ENCODE results near the gene PHC1.

DNA sequence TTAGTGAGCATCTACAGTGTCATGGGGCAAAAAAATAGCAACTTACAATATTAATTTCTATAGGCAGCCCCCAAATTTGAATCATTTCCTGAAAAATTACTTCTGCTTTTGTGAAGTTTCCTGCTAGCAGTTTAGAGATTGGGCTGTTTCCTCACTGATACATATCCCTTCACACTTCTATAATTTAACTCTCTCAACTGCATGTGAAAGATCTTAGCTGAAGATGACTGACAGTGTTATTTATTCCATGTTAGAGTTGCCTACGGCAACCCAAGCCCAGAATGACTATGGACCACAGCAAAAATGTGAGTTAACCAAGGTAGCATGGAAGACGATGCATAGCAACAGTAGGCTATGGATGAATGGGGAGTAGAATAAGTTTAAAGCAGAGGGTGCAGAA is 75.1 kb downstream of the PHC1 start, which contains the start of gene KLRG1:
- no peak for TF ChIP-seq POLR2A (IDR thresholded peaks at IDR 0.05)
- TF ChIP-seq, protein P1, sequence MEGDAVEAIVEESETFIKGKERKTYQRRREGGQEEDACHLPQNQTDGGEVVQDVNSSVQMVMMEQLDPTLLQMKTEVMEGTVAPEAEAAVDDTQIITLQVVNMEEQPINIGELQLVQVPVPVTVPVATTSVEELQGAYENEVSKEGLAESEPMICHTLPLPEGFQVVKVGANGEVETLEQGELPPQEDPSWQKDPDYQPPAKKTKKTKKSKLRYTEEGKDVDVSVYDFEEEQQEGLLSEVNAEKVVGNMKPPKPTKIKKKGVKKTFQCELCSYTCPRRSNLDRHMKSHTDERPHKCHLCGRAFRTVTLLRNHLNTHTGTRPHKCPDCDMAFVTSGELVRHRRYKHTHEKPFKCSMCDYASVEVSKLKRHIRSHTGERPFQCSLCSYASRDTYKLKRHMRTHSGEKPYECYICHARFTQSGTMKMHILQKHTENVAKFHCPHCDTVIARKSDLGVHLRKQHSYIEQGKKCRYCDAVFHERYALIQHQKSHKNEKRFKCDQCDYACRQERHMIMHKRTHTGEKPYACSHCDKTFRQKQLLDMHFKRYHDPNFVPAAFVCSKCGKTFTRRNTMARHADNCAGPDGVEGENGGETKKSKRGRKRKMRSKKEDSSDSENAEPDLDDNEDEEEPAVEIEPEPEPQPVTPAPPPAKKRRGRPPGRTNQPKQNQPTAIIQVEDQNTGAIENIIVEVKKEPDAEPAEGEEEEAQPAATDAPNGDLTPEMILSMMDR (IDR thresholded peaks at IDR 0.05) = no peak
